Right lobe of liver (tissue), 4 donors: ENCODE results near the gene KCNT1.

Experiments used
- CTCF ChIP-seq, 4 donors: fragments of 200-600 bp in 3 of 4; fragments of 450-650 bp in 1 of 4; IDR thresholded peaks; one replicate each; pipeline versions ENCODE4 v1.5.1 to v1.8.0; 2016 to 2022; ENCODE audit warnings: antibody characterized with exemption in 4 of 4, mild to moderate bottlenecking in 2 of 4
- POLR2A ChIP-seq: fragments of 450-650 bp; IDR thresholded peaks from one replicate; pipeline ENCODE4 v1.6.1; 2017; ENCODE audit warnings: antibody characterized with exemption, mild to moderate bottlenecking
- donor health status: DM: no; HTN: no; CAD: no.
- donor health status: DM: no; HTN: no; CAD: no.
- donor health status: DM: no; HTN: yes; CAD: no.

GRCh38 chr9:135795391-135795790, 93.4 kb downstream of the KCNT1 start:
- TF ChIP-seq CTCF (IDR thresholded peaks at IDR 0.05), result no peak
- no peak for TF ChIP-seq POLR2A
